ENCODE results near the gene NMNAT2. TPM values are rescaled to one million over a fixed set of nuclear protein-coding genes. Genes with fewer than 3 reads are reported as not detected.
"Not testable (repeated sequence)": the region's sequence is repeated elsewhere in the genome, so short reads cannot be mapped to it uniquely, and the experiment has no call there.

NMNAT2 gene
- total RNA-seq = 41.5 TPM

DNA sequence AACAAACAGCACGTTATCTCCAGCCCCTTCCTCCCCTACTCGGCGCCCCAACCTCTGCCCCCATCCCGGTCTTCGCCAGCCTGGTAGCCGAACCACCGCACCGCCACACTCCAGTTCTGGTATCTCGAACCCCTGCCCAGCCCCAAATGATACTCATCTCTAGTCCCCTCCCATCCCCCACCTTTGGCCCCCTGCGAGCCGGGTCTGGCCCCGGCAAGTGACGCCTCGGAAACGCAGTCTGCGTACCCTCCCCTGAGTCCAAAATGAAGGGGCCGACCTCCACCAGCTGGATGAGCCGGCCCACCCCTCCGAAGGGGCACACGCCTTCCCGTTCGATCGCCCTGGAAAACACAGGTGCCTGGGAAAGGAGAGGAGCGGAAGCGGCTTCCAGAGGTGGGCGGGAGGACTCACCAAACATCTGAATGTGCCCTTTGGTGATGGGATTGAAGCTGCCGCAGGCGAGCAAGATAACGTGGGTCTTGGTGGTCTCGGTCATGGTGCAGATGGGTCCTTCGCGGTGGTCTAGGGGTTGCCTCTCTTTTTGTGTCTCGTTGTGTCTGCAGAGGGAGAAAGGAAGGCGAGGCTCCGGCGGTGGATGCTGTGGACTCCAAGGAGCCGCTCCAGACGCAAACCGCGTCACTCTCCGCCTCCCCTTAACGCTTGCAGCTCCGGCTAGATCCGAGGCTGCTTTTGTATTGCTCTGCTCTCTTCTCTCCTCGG lies at the start of gene NMNAT2:
TSS of gene NMNAT2 (minus strand) at position 609 of the 720 bp plus-strand sequence. CDS start at position 496, 113 bp downstream.
- peak; percentile 73 for DNase-seq

DNA sequence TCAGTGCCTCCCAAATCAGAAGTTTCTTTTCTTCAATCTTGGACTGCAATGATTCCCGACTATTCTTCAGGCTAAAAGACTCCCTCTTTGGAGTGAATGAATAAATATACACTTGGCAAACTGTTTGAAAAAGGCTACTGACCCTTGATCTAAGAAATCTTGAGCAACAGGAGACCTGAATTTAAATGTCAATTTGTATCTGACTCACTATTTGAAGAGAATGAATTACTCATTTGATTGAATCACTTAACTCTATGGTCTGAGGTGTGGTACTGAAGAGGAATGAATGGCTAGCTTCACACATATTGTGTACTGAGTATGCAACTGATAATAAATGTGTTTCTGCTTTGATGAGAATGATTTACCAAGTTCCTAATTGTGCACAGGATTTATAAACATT lies 49.5 kb upstream of the NMNAT2 start:
- no peak for DNase-seq

DNA sequence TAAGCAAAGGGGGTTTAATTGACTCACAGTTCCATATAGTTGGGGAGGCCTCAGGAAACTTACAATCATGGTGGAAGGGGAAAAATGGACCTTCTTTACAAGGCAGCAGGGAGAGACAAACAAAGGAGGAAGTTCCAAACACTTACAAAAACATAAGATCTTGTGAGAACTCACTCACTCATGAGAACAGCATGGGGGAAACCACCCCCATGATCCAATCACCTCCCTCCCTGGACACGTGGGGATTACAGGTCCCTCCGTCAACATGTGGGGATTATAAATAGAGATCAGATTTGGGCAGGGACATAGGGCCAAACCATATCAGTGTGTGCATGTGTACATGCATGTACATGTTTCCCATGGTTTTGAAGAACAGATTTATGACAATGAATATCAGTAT lies 48.6 kb upstream of the NMNAT2 start:
- DNase-seq = no peak

DNA sequence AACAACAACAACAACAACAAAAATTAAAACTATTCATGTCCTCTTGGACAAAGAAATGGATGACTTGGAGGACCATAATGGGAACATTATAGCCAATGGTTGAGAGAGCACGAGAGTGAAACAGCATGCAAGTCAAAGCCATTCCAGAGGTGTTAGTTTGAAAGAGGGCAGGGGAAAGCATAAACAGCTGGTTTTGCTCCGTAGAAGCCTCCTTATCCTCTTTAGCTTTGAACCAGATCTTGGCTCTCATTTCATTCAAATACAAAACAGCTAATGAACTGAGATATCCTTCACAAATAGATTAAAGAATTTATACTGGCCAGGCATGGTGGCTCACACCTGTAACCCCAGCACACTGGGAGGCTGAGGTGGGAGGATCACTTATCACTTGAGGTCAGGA lies 45.4 kb upstream of the NMNAT2 start:
- DNase-seq = no peak

DNA sequence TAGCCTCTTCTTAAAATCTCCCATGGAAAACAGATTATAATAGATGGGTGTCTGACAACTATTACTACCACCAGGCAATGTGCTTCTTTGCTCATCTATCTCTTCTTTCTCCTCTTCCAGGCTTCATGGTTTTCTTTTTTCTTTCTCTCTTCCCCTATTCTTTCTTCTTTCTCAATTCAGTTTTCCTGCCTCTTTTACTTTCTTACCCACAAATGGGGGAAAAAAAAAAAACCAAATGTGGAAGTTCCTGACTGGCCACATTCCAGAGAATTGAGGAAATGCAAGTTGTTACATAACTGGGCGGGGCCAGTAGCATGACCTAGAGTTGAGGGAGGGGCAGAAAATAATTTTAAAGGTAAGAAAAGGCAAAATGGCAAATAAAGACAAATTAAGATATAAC lies 43.2 kb upstream of the NMNAT2 start:
- no peak for DNase-seq

DNA sequence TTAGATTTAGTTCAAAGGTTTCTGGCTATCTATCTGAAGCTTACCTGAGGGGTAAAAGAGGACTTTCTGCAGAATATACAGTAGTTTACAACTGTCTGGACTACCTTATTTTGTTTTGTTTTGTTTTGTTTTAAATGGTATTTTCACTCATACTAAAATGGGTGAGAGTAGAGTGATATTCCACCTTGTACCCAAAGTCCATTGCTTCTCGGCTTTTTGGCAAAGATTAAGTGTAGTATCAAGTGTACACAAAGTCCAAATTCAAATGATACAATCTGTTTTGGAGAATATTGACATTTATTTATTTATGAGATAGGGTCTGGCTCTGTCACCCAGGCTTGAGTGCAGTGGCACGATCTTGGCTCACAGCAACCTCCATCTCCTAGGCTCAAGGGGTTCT lies 42.4 kb upstream of the NMNAT2 start:
- no peak for DNase-seq

DNA sequence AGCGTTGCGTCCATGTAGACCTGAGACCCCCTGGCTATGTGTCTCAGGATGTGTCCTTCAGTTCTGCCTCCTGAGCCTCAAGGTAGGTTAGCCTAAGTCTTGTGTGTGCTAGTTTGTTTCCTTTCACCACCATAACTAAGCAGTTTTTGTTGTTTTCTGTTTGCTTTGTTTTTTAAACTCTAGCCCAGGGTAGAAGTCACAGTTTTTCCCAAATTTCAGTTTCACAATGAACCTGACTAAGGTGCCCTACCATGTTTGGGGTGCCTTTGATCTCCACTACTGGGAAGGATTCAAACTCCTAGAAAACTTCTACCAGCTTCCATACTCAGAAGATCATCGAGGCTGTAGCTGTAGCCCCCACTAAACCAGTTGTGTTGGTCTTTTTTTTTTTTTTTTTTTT lies 39.3 kb upstream of the NMNAT2 start:
- no peak for DNase-seq

DNA sequence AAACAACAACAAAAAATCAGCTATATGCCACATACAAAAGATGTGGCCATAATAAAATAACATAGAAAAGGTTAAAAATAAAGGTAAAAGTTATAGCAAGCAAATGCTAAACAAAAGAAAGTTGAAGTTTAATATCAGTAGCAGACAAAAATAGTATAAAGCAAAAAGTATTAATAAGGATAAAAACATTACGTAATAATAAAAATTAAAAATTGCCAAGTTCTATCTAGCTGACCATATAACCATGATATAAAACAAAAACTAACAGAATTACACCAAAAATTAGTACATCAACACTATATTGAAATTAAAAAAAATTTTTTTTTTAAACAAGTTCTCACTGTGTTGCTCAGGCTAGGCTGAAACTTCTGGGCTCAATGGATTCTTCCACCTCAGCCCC lies 38.6 kb upstream of the NMNAT2 start:
- no peak for DNase-seq

DNA sequence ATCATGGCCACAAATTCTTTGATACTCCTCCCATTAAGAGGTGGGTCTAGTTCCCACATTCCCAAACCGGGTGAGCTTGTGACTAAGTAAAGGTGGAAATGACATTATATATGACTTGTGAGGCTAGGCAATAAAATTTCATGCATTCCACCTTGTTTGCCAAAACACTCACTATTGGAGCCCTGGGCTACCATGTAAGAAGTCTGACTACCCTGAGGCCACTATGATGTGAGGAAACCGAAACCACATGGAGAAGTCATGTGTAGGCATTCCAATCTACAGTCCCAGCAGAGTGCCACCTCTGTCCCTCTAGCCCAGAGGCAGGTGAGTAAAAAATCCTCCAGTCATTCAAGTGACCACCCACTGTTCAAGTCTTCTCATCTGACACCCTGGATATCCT lies 36.2 kb upstream of the NMNAT2 start:
- DNase-seq = no peak

DNA sequence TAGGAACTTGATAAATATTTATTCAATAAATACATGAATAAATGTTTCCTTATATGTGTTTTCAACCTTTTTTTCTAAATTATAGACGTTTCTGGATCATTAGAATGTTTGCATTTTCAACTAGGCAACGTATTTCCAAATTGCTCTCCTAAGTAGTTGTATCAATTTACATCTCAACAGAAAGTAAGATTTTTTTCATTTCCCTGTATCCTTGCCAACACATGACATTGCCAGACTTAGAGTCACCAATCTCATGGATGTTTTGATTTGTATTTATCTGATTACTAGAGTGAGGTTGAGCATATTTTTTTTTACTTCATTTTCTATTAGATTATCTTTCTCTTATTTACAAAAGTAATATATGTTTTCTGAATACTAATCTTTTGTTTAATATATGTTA lies 31.9 kb upstream of the NMNAT2 start:
- DNase-seq = no peak

DNA sequence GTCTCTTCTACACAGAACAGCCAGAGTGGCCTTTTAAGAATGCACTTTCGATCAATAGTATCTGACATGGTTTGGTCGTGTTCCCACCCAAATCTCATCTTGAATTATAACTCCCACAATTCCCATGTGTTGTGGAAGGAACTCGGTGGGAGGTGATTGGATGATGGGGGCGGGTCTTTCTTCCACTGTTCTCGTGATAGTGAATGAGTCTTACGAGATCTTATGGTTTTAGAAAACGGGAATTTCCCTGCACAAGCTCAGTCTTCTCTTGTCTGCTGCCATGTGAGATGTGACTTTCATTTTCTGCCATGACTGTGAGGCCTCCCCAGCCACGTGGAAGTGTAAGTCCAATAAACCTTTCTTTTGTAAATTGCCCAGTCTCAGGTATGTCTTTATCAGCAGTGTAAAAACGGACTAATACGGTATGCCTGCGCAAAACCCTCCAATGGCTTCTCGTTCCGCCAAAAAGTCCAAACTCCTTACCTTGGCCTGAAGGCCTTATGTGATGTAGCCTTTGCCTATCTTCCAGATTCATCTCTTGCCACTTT lies 31.1 kb upstream of the NMNAT2 start:
- DNase-seq = no peak

DNA sequence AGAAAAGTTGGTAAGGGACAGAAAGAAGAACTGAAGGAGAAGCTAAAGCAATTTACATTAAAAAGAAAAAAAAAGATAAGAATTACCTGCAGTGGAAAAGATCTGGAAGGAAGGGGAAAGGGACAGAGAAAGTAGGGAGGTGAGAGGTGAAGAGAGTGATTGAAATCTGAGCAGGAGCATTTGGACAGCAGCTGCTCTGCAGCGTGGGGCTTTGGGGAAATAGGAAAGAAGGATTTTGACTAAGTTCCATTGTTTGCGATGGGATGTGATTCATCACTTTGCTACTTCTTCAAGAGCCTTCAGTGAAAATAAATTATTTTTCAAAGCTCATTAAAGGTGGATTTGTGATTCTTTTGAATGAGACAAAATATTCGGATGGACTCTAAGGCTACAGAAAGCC lies 26.1 kb upstream of the NMNAT2 start:
- DNase-seq = no peak

DNA sequence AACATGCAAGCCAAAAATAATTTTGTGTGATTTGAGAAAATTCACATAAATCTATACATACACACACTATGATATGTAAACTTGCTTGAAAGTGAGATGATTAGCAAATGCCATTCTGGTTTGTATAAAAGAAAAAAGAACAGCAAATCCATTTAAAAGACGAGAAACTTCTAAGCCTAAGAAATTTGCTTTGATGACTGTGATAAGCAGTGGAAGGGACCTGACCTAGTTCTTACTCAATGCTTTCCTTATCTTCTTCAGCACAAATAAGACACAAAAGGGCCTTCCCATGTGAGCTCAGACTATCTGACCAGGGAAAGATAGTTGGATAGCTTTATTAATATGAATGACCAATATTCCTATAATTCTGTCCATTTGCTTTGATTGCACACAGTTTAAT lies 25.3 kb upstream of the NMNAT2 start:
- no peak for DNase-seq

DNA sequence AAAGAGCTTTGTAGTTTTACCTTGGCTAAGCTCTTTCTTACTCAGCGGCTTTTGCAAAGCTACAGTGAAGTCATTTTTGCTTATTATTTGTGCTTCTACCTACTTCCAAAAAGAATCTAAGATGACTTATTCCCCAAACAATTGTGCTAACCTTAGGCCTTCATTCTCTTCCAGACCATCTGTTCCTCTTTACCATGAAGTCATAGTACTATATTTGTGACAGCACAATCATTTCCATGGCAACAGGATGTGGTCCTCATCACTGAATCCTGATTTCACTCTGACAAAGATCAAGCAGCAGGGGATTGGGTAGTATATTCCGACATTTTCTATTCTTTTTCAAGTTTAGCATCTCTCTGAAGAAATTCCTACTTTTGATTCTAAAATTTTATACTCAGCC lies 24.8 kb upstream of the NMNAT2 start:
- DNase-seq = no peak

DNA sequence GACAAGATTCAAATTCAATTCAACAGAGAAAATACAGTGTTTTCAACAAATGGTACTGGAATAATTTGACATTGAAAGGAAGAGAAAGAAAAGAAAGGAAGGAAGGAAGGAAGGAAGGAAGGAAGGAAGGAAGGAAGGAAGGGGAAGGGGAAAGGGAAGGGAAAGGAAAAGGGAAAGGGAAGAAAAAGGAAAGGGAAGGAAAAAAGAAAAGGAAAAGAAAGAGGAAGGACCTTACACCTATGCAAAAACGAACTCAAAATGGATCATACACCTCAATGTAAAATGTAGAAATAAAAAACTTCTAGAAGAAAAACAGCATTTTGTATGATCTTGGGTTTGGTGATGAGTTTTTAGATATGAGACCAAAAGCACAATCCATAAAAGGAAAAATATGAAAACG lies 19.9 kb upstream of the NMNAT2 start:
- no peak for DNase-seq

DNA sequence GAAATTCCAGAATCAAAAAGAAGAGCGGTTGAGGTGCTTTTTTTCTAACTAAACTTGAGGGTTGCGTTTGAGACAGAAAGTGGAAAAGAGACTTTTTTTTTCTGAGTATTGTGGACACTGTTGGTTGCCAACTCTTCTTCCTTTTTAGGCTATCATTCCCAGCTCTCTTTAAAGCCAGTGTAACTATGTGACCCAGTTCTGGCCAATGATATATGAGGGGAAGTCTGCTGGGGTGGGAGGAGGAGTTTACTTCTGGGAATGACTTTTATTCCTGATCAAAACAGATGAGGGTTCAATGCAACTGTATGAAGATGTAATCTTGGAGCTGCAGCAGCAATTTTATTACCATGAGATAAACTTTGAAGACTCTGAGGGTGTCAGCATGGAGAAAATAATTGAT lies 17.3 kb upstream of the NMNAT2 start:
- DNase-seq = no peak

DNA sequence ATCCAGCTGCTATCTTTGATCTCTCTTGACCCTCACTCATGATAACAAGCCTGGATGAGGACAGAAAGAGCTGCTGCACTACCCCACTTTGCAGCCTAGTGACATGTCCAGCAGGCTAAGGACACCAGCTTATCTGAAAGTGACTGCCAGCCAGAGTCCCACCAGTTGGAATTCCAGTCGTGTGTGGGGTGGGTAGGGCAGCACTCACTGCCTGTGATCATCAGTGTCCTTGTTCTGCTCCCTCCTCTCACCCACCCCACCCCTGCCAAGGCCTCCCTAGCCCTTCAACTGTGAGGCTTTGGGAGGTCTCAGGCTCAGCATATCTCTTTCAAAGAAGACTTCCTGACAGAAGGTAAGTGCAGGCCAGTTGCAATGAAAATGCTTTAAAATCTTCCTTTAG lies 15.5 kb upstream of the NMNAT2 start:
- DNase-seq = no peak

DNA sequence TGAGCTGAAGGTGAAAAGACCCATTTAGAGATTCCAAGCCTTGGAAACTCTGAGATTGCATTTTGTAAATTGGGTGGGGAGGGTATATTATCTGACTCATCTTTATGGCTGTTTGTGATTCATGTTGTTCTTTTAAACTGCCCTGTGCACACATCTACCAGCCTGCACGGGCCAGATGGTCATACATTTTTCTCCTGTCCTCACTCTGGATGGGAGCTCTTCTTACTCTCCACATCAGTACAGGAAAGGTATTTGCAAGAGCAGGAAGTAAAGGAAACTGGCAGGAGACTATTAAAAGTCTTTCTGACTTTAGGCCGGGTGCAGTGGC lies 14.3 kb upstream of the NMNAT2 start:
- DNase-seq = no peak

DNA sequence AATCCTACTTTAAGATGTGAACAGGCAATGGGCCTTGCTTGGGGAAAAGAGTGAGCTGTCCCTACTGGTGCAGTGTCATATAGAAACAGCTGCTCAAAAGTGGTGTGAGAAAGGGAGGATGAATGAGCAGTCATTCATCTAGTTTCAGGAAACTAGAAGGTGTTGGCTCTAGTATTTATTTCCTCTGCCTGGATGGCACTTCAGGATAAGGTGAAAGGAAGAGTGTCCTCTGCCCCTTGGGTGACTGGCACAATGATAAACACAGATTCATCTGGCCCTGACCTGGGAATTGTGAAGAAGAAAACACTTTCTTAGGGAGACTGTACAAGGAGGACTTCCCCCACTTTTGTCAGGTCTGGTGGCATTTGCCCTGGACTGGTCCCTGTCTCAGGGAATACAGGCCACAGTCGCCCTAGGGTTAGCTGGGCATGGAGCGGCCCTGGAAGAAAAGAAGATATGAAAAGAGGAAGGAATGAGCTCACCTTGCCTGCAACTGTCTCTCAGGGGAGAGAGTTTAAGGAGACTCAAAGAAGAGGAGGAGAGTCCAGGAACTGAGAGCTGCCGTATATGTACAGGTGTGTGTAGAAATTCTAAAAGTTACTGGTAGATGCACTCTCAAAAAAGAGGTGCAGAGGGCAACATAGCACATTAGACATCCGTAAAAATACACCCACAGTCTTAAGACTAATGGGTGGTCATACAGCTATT lies 13.8 kb upstream of the NMNAT2 start:
- DNase-seq = no peak

DNA sequence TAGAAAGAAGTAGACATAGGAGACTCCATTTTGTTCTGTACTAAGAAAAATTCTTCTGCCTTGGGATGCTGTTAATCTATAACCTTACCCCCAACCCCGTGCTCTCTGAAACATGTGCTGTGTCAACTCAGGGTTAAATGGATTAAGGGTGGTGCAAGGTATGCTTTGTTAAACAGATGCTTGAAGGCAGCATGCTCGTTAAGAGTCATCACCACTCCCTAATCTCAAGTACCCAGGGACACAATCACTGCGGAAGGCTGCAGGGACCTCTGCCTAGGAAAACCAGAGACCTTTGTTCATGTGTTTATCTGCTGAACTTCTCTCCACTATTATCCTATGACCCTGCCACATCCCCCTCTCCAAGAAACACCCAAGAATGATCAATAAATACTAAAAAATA lies 9.4 kb upstream of the NMNAT2 start:
- DNase-seq = not testable (repeated sequence)

DNA sequence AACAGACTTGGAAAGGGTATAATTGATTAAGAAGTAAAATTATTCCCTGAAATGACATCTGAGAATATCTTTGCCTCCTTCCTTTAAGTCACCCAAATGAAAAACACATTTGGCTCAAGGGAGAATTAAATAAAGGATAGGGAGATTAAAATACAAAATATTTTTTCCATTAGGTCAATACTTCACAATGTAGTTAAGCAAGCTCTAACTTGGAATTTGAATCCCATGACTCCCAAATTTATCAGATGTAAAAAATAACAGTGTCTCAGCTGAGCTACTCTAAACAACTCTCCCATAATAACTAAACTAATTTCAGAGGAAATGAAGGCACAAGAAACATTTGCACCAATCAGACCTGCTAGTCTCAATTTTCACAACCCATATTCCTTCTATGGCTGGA lies 6.5 kb upstream of the NMNAT2 start:
- no peak for DNase-seq

DNA sequence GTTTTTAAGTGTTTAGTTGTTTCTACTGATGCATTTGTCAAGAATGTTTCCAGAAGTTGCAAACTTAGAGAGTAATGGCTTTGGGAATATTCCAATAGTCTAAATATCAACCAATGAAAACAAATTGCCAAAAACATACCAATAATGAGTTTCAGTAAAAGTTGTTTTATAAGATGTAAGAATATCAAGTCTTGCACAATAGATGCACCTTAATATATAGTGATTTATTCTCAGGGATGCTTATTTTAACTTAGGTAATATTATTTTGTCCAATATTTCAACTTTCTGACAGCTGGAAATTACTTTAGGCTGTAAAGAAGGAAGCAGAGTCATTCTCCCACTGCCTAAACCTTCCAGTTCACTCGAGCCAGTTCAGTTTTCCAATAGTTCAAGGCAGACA lies 5.4 kb upstream of the NMNAT2 start:
- DNase-seq = no peak

DNA sequence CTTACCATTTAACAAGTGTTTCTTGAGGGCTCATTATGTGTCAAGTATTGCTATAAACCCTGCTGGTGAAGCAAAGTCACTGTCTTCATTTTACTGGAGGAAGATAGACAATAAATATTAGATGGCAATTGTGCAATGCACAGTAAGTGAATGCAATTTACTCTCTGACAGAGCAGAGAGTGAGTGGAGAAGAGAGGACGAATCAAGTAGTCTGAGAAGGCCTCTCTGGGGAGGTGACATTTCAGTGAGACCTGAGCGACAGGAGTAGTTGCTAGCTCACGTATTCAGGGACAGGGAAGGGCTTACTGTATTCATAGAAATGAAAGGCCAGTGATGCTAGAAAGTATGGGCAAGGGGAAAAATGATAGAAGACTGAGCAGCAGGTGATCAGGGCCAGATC lies 1.2 kb upstream of the NMNAT2 start:
- DNase-seq = no peak

DNA sequence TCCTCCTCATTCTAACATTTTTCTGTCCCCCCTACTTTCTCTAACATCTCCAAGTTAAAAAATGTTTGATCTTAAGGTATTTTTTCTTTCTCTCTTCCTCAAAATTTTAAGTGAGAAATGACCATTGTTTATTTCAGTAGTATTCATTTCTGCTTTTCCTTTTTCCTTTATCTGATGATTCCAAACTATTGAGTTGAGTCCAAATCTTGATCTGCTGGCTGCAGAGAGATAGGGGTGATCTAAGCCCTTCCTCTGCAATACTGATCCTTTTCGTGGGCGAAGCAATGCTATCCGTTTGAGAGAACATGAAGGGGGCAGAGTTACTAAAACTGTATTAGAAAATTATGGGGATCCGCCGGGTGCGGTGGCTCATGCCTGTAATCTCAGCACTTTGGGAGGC lies 516 bp upstream of the NMNAT2 start:
- DNase-seq = no peak
